PC-9 (cell line): ENCODE data around the gene ATP7A. TPM values are rescaled to one million over a fixed set of nuclear protein-coding genes. Genes with fewer than 3 reads are reported as not detected.

Experiments used
- BruUV-seq: library from RNA; stranded (reverse); fragments of 400-500 nt; replicated peaks from 2 replicates; lab custom pipeline; 2021; lab: Mats Ljungman, UMichigan
- CTCF ChIA-PET: fragments of 300-600 bp; sonication (Branson Sonifier 250); formaldehyde crosslinking; loops from one replicate; lab custom pipeline; 2022; ENCODE audit warnings: antibody characterized with exemption; lab: Charles Lee
- POLR2A ChIA-PET: fragments of 300-600 bp; sonication (Branson Sonifier 250); formaldehyde crosslinking; loops from one replicate; lab custom pipeline; 2022; ENCODE audit warnings: antibody characterized with exemption; ENCODE audit not compliant: unreplicated experiment; lab: Charles Lee
- DNase-seq, 2 experiments: peaks; one replicate each; pipeline versions ENCODE4 v3.0.0 to v3.0.0-alpha.2; 2015 to 2022; ENCODE audit warnings: mixed read lengths in 1 of 2
- H2AFZ ChIP-seq: fragments of 200-600 bp; sonication (generic); 2 replicates; pipeline ENCODE4 v1.8.1; 2017; ENCODE audit warnings: antibody characterized with exemption
- H3F3A ChIP-seq: fragments of 200-600 bp; sonication (generic); 2 replicates; pipeline ENCODE4 v1.8.1; 2017; ENCODE audit warnings: antibody characterized with exemption, mild to moderate bottlenecking, low read depth; ENCODE audit not compliant: insufficient read depth
- H3K27ac ChIP-seq: fragments of 200-600 bp; sonication (generic); 2 replicates; pipeline ENCODE4 v1.6.1; 2016; ENCODE audit warnings: mixed run types
- H3K27me3 ChIP-seq: fragments of 200-600 bp; sonication (generic); 2 replicates; pipeline ENCODE4 v1.6.1; 2016; ENCODE audit warnings: low read depth, mixed run types; ENCODE audit not compliant: insufficient read depth
- H3K36me3 ChIP-seq: fragments of 200-600 bp; sonication (generic); 2 replicates; pipeline ENCODE4 v1.6.1; 2016; ENCODE audit warnings: low read depth, mixed run types
- H3K4me1 ChIP-seq: fragments of 200-600 bp; sonication (generic); replicated peaks from 2 replicates; pipeline ENCODE4 v1.6.1; 2016; ENCODE audit warnings: mixed run types; ENCODE audit not compliant: insufficient read depth
- H3K4me2 ChIP-seq: fragments of 200-600 bp; sonication (generic); 2 replicates; pipeline ENCODE4 v1.6.1; 2017; ENCODE audit warnings: mixed run types
- H3K4me3 ChIP-seq: fragments of 200-600 bp; sonication (generic); 2 replicates; pipeline ENCODE4 v1.6.1; 2016; ENCODE audit warnings: mixed run types
- H3K79me2 ChIP-seq: fragments of 200-600 bp; sonication (generic); 2 replicates; pipeline ENCODE4 v1.6.1; 2017; ENCODE audit warnings: low read depth, mixed run types
- H3K9me2 ChIP-seq: fragments of 200-600 bp; sonication (generic); 2 replicates; pipeline ENCODE4 v1.8.1; 2017; ENCODE audit warnings: mild to moderate bottlenecking; ENCODE audit not compliant: insufficient read depth
- H3K9me3 ChIP-seq: fragments of 200-600 bp; sonication (generic); 2 replicates; pipeline ENCODE4 v1.8.1; 2016; ENCODE audit warnings: low read depth; ENCODE audit not compliant: insufficient read depth
- H4K20me1 ChIP-seq: fragments of 200-600 bp; sonication (generic); 2 replicates; pipeline ENCODE4 v1.8.1; 2017; ENCODE audit not compliant: insufficient read depth
- EZH2 ChIP-seq: fragments of 200-600 bp; sonication (generic); IDR thresholded peaks from 2 replicates; pipeline ENCODE4 v1.8.0; 2017; ENCODE audit warnings: antibody characterized with exemption, low read depth
- intact Hi-C: fragments of 100-400 bp; cut with micrococcal nuclease; formaldehyde crosslinking; loops from one replicate; pipeline ENCODE4 v1.10.0; 2022; ENCODE audit not compliant: unreplicated experiment
- total RNA-seq: library from RNA; stranded (reverse); gene quantifications from 2 replicates; pipeline ENCODE4 v1.2.3, GENCODE V29; 2021
- TF ChIP-seq, protein P1 (sequence below): fragments of 200-600 bp; sonication (generic); conservative IDR thresholded peaks from 2 replicates; pipeline ENCODE4 v1.6.1; 2017; ENCODE audit warnings: mixed run types, antibody characterized with exemption, mild to moderate bottlenecking, moderate library complexity

The ATP7A gene
- total RNA-seq, 1 experiment from 2014 or later: 13.8 TPM

DNA sequence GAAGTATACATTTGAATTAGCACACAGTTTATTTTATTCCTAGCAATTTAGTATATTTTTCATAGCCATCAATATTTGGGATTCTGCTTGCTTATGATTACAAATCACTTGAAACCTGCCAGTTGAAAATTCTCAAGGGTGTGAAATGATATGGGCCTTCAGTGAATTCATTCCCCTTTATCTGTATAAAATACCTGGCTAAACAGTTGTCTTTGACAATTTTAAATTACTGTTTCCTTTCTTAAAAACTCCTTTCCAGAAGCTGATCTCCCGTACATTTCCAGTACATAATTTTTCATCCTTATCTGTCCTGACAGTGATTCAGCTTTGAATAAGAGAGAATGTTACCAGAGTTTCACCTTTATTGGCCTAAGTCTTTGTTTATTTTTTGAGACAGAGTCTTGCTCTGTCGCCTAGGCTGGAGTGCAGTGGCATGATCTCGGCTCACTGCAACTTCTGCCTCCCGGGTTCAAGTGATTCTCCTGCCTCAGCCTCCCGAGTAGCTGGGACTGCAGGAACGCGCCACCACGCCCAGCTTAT is 13.9 kb downstream of the ATP7A start:
- ChIA-PET POLR2A (no interaction called here), CTCF (no interaction called here)
- no peak overlapping the region for H3K27ac ChIP-seq

DNA sequence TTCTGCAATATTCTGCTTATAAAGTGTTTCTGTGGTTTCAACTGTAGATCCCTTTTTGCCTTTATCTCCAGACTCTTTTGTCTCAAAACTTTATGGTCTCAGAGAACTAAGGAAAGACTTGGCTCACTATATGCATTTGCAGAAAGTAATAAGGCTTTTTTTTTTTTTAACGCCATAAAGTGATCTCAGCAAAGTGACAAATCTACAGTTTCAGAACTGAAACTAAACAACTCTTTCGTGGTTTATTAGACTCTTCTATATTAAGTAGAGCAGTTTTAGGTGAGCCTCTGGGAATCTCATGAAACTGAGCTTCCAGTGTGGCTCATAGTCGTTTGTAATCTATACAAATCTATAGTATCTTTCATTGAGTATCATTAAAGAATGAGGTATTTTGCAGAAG is 15.3 kb downstream of the ATP7A start:
- no peak overlapping the region for H3K4me2 ChIP-seq
- no peaks in the 10 kb centered on the region for H3K79me2 ChIP-seq
- no peaks in the 10 kb centered on the region for H3K9me3 ChIP-seq
- no peak for DNase-seq
- no peaks in the 10 kb centered on the region for H3K9me2 ChIP-seq
- no peak overlapping the region for H3K4me3 ChIP-seq
- no peaks in the 10 kb centered on the region for H3K4me1 ChIP-seq
- no peaks in the 10 kb centered on the region for H3F3A ChIP-seq
- ChIA-PET CTCF (no interaction called here), POLR2A (no interaction called here)
- H3K36me3 ChIP-seq: no peaks in the 10 kb centered on the region
- intact Hi-C loops: no loop called here
- no peak overlapping the region for H3K27ac ChIP-seq
- TF ChIP-seq EZH2: no peak
- TF ChIP-seq, protein P1, sequence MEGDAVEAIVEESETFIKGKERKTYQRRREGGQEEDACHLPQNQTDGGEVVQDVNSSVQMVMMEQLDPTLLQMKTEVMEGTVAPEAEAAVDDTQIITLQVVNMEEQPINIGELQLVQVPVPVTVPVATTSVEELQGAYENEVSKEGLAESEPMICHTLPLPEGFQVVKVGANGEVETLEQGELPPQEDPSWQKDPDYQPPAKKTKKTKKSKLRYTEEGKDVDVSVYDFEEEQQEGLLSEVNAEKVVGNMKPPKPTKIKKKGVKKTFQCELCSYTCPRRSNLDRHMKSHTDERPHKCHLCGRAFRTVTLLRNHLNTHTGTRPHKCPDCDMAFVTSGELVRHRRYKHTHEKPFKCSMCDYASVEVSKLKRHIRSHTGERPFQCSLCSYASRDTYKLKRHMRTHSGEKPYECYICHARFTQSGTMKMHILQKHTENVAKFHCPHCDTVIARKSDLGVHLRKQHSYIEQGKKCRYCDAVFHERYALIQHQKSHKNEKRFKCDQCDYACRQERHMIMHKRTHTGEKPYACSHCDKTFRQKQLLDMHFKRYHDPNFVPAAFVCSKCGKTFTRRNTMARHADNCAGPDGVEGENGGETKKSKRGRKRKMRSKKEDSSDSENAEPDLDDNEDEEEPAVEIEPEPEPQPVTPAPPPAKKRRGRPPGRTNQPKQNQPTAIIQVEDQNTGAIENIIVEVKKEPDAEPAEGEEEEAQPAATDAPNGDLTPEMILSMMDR: no peak
- BruUV-seq: no TSS peak
- no peak overlapping the region for H2AFZ ChIP-seq
- no peaks in the 10 kb centered on the region for H3K27me3 ChIP-seq
- H4K20me1 ChIP-seq: no peaks in the 10 kb centered on the region

More for the DNA sequence above, 13.9 kb downstream of the ATP7A start:
- Histone ChIP-seq H3K36me3 (no peaks in the 10 kb centered on the region), H3F3A (no peaks in the 10 kb centered on the region), H3K4me2 (no peak overlapping the region), H3K79me2 (no peaks in the 10 kb centered on the region), H3K4me3 (no peak overlapping the region), H3K9me3 (no peaks in the 10 kb centered on the region), H3K4me1 (no peaks in the 10 kb centered on the region), H3K9me2 (no peaks in the 10 kb centered on the region), H2AFZ (no peak overlapping the region), H4K20me1 (no peaks in the 10 kb centered on the region), H3K27me3 (no peaks in the 10 kb centered on the region)
- no TSS peak for BruUV-seq
- no peak for TF ChIP-seq EZH2
- TF ChIP-seq, protein P1: no peak
- no peak for DNase-seq
- intact Hi-C loops: no loop called here

DNA sequence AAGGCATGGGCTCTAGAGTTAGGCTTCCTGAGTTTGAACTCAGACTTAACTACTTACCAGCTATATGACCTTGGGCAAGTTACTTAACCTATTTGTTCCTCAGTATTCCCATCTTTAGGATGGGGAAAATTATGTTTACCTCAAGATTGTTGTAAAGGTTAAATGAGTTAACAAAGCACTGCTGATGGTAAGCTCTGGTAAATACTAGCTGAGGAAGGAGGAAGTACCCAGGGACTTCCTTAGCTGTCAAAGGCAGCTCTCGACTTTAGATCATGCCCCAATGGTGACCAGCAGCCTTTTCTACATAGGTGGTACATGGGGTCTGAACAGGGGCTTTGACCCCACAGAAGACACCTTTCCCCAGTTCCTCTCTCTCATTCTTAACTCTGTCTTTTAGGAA is 20.1 kb downstream of the ATP7A start:
- no peak for DNase-seq
- H3K4me3 ChIP-seq: no peak overlapping the region
- no peaks in the 10 kb centered on the region for H3K9me2 ChIP-seq
- BruUV-seq: no TSS peak
- no peaks in the 10 kb centered on the region for H3K9me3 ChIP-seq
- intact Hi-C loops: no loop called here
- ChIA-PET POLR2A (no interaction called here), CTCF (no interaction called here)
- no peaks in the 10 kb centered on the region for H3K27me3 ChIP-seq
- TF ChIP-seq, protein P1: no peak
- no peak for TF ChIP-seq EZH2
- H4K20me1 ChIP-seq: no peaks in the 10 kb centered on the region
- H3K4me2 ChIP-seq: no peak overlapping the region
- no peak overlapping the region for H3K27ac ChIP-seq
- no peaks in the 10 kb centered on the region for H3F3A ChIP-seq
- H3K79me2 ChIP-seq: no peaks in the 10 kb centered on the region
- H3K36me3 ChIP-seq: no peaks in the 10 kb centered on the region
- H3K4me1 ChIP-seq: 0 out of 2 replicates have a peak, but pooled peaks cover 2% of the 10 kb centered on the region
- H2AFZ ChIP-seq: no peak overlapping the region
